Neural progenitor cell (in vitro differentiated cells): ENCODE measurements around the gene MANF. TPM values are rescaled to one million over a fixed set of nuclear protein-coding genes. Genes with fewer than 3 reads are reported as not detected.
"Not testable (repeated sequence)": the region's sequence is repeated elsewhere in the genome, so short reads cannot be mapped to it uniquely, and the experiment has no call there.

Source experiments
- DNase-seq: peaks from one replicate; pipeline ENCODE4 v3.0.0-alpha.2; 2016; ENCODE audit warnings: low spot score
- H2AFZ ChIP-seq: fragments of 200-600 bp; sonication (generic); replicated peaks from 2 replicates; pipeline ENCODE4 v1.6.1; 2016; ENCODE audit warnings: antibody characterized with exemption
- H3F3A ChIP-seq: fragments of 200-600 bp; sonication (generic); 2 replicates; pipeline ENCODE4 v1.6.1; 2016; ENCODE audit warnings: antibody characterized with exemption, low read depth
- H3K27ac ChIP-seq: fragments of 200-600 bp; sonication (generic); 2 replicates; pipeline ENCODE4 v1.5.1; 2016; ENCODE audit warnings: mild to moderate bottlenecking
- H3K27me3 ChIP-seq: fragments of 200-600 bp; sonication (generic); 2 replicates; pipeline ENCODE4 v1.6.1; 2016; ENCODE audit warnings: mild to moderate bottlenecking, moderate library complexity
- H3K36me3 ChIP-seq: fragments of 200-600 bp; sonication (generic); 2 replicates; pipeline ENCODE4 v1.5.1; 2016
- H3K4me1 ChIP-seq: fragments of 200-600 bp; sonication (generic); 2 replicates; pipeline ENCODE4 v1.6.1; 2016; ENCODE audit warnings: mixed run types
- H3K4me2 ChIP-seq: fragments of 200-600 bp; sonication (generic); 2 replicates; pipeline ENCODE4 v1.6.1; 2016
- H3K4me3 ChIP-seq: fragments of 200-600 bp; sonication (generic); 2 replicates; pipeline ENCODE4 v1.5.1; 2016
- H3K79me2 ChIP-seq: fragments of 200-600 bp; sonication (generic); 2 replicates; pipeline ENCODE4 v1.6.1; 2016; ENCODE audit warnings: low read depth
- H3K9ac ChIP-seq: fragments of 200-600 bp; sonication (generic); 2 replicates; pipeline ENCODE4 v1.6.1; 2016
- H3K9me3 ChIP-seq: fragments of 200-600 bp; sonication (generic); 2 replicates; pipeline ENCODE4 v1.5.1; 2016; ENCODE audit warnings: low read depth
- H4K20me1 ChIP-seq: fragments of 200-600 bp; sonication (generic); 2 replicates; pipeline ENCODE4 v1.6.1; 2016; ENCODE audit warnings: low read depth
- H3K27ac Mint-ChIP-seq: 3 replicates; pipeline ENCODE4 v1.8.0; 2021; ENCODE audit warnings: mixed read lengths
- H3K27me3 Mint-ChIP-seq: 2 replicates; pipeline ENCODE4 v1.8.0; 2022; ENCODE audit warnings: low read depth, mild to moderate bottlenecking, inconsistent platforms, moderate library complexity, mixed read lengths; ENCODE audit not compliant: insufficient read depth
- H3K36me3 Mint-ChIP-seq: 3 replicates; pipeline ENCODE4 v1.8.0; 2021; ENCODE audit warnings: mixed read lengths
- H3K4me1 Mint-ChIP-seq: 3 replicates; pipeline ENCODE4 v1.8.0; 2021; ENCODE audit warnings: mixed read lengths
- H3K4me3 Mint-ChIP-seq: 3 replicates; pipeline ENCODE4 v1.8.0; 2021; ENCODE audit warnings: mild to moderate bottlenecking, moderate library complexity, mixed read lengths
- H3K9me3 Mint-ChIP-seq: 3 replicates; pipeline ENCODE4 v1.8.0; 2020; ENCODE audit warnings: mixed read lengths
- CTCF ChIP-seq: fragments of 200-600 bp; sonication (generic); IDR thresholded peaks from 2 replicates; pipeline ENCODE4 v1.5.1; 2017; ENCODE audit warnings: antibody characterized with exemption, mild to moderate bottlenecking
- EZH2 ChIP-seq: fragments of 200-600 bp; sonication (generic); IDR thresholded peaks from 2 replicates; pipeline ENCODE4 v1.6.1; 2017; ENCODE audit warnings: antibody characterized with exemption, mild to moderate bottlenecking, moderate library complexity
- EZH2phosphoT487 ChIP-seq: fragments of 200-600 bp; sonication (generic); IDR thresholded peaks from 2 replicates; pipeline ENCODE4 v1.6.1; 2017; ENCODE audit warnings: antibody characterized with exemption
- total RNA-seq: library from RNA; depleted of rRNA; stranded (reverse); fragments of >200 nt; gene quantifications from 2 replicates; pipeline ENCODE4 v1.2.3, GENCODE V29; 2015; ENCODE audit warnings: low replicate concordance

Gene MANF
- total RNA-seq, 1 donor from 2014 or later, result 68.9 TPM

- Mint-ChIP-seq H3K4me3 (peak overlapping the region; percentile 99), H3K27me3 (peaks cover 8% of the 10 kb centered on the region), H3K27ac (no peak overlapping the region), H3K4me1 (peaks cover 40% of the 10 kb centered on the region), H3K9me3 (no peaks in the 10 kb centered on the region), H3K36me3 (peaks cover 21% of the 10 kb centered on the region)
- Histone ChIP-seq H3K36me3 (no peaks in the 10 kb centered on the region), H3K4me1 (peaks cover 22% of the 10 kb centered on the region), H3K4me3 (peak overlapping the region; percentile 79), H3K9me3 (no peaks in the 10 kb centered on the region), H3K4me2 (peak overlapping the region; percentile 85), H3F3A (peaks cover 60% of the 10 kb centered on the region), H2AFZ (no peak overlapping the region), H3K27ac (no peak overlapping the region), H3K79me2 (peaks cover 54% of the 10 kb centered on the region), H3K27me3 (no peaks in the 10 kb centered on the region), H4K20me1 (peaks cover 36% of the 10 kb centered on the region), H3K9ac (no peak overlapping the region)
- TF ChIP-seq EZH2, result no peak
- TF ChIP-seq CTCF, result no peak
- no peak for TF ChIP-seq EZH2phosphoT487
- no peak for DNase-seq
Observed at GRCh38 chr3:51386852-51387229, 1.8 kb downstream of the MANF start.

DNA sequence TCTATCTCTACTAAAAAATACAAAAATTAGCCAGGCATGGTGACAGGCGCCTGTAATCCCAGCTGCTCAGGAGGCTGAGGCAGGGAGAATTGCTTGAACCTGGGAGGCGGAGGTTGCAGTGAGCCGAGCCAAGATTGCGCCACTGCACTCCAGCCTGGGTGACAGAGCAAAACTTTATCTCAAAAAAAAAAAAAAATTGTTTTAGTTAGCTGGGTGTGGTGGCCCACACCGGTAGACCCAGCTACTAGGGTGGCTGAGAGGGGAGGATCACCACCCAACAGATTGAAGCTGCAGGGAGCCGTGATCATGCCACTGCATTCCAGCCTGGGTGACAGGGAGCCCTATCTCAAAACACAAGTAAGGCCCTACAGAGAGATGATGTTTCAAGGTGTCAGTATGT is 2.2 kb downstream of the MANF start:
- Histone ChIP-seq H3K4me1 (peaks cover 26% of the 10 kb centered on the region), H3K4me2 (peak overlapping the region; percentile 85), H4K20me1 (peaks cover 39% of the 10 kb centered on the region), H3F3A (peaks cover 60% of the 10 kb centered on the region), H3K79me2 (peaks cover 59% of the 10 kb centered on the region)
- H3K36me3 Mint-ChIP-seq, result peaks cover 20% of the 10 kb centered on the region
- not testable (repeated sequence) for H3K9ac ChIP-seq, H3K4me3 ChIP-seq, H3K9me3 Mint-ChIP-seq, H2AFZ ChIP-seq, H3K27ac ChIP-seq, H3K9me3 ChIP-seq, DNase-seq, H3K36me3 ChIP-seq, H3K27me3 Mint-ChIP-seq, H3K27me3 ChIP-seq, H3K27ac Mint-ChIP-seq
- H3K4me1 Mint-ChIP-seq, result peaks cover 40% of the 10 kb centered on the region
- peak overlapping the region; percentile 99 for H3K4me3 Mint-ChIP-seq

DNA sequence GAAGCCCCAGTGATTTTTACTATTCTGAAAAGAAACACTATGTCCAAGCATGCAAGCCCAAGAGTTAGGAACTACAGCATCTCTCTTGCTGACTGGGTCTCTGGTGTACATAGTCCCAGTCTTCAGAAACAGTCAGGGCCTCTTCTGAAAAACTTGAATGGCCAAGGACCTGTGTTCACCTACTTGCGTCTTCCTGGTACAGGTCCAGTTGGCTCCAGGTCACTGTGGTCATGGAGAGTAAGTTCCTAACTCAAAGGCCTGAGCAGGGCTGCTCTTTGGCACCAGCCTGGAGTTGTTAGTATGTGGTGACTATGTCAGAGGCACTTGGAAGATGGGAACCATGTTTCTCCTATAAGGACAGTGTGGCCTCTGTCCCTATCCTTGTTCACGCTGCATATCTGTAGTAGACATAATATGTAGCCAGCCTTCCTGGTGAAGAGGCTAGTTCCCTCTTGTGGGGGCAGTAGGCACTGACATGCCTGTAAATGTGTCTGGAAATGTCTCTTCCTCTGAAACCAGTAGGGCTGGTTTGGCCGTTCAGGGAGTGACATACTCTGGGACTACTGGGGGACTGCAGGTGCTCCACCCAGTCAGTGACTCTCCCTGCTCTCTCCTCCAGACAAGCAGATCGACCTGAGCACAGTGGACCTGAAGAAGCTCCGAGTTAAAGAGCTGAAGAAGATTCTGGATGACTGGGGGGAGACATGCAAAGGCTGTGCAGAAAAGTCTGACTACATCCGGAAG is 3.4 kb downstream of the MANF start:
- H3K4me1 Mint-ChIP-seq, result peaks cover 43% of the 10 kb centered on the region
- peaks cover 34% of the 10 kb centered on the region for H3K4me1 ChIP-seq
- peaks cover 6% of the 10 kb centered on the region for H3K9me3 Mint-ChIP-seq
- H3K4me3 ChIP-seq, result no peak overlapping the region
- H2AFZ ChIP-seq, result no peak overlapping the region
- peaks cover 10% of the 10 kb centered on the region for H3K27me3 Mint-ChIP-seq
- H3K27ac ChIP-seq, result no peak overlapping the region
- H4K20me1 ChIP-seq, result peaks cover 51% of the 10 kb centered on the region
- peaks cover 7% of the 10 kb centered on the region for H3K36me3 ChIP-seq
- DNase-seq, result no peak
- H3K36me3 Mint-ChIP-seq, result peaks cover 31% of the 10 kb centered on the region
- H3K4me3 Mint-ChIP-seq, result no peak overlapping the region
- peaks cover 60% of the 10 kb centered on the region for H3F3A ChIP-seq
- H3K9ac ChIP-seq, result no peak overlapping the region
- H3K9me3 ChIP-seq, result no peaks in the 10 kb centered on the region
- TF ChIP-seq EZH2phosphoT487, result no peak
- TF ChIP-seq CTCF, result peak; percentile 11
- TF ChIP-seq EZH2, result no peak
- no peaks in the 10 kb centered on the region for H3K27me3 ChIP-seq
- no peak overlapping the region for H3K4me2 ChIP-seq
- H3K27ac Mint-ChIP-seq, result no peak overlapping the region
- H3K79me2 ChIP-seq, result peaks cover 64% of the 10 kb centered on the region

DNA sequence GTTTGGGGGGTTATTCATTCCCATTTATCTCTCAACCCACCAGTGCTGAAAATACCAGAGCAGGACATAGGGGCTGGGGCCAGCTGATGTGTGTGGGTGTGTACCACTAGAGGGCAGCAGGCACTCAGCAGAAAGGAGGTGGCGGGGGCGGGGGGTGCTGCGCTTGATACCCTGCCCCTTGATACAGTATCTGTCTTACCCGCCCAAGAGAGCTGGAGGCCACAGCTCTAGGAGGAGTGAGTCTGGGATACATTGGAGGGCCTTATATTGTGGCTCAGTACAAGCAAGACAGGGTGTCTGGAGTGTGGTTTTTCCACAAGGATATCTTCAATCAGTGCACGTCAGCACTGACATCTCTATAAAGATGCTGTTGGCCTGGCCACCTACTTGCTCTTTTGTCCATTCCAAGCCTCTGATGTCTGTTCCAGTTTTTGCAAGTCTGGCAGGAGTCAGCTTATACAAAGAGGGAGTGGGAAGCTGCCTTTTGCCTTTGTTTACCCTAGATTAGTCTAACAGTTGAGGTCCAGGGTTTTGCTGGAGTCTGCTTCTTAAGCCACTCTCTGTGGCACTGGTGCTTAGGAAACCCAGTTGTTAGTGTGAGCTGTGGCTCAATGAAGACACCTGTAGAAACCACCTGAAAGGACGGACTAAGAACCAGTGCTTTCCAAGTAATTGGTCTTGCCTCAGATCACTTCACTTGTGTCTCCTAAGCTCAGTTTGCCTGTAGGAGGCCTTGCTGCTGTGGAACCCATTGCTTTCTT is 4.5 kb downstream of the MANF start:
- peak; percentile 81 for DNase-seq
- peaks cover 10% of the 10 kb centered on the region for H3K27me3 Mint-ChIP-seq
- Histone ChIP-seq H3K4me2 (no peak overlapping the region), H4K20me1 (peaks cover 62% of the 10 kb centered on the region), H3K79me2 (peaks cover 65% of the 10 kb centered on the region), H2AFZ (no peak overlapping the region), H3F3A (peaks cover 53% of the 10 kb centered on the region), H3K36me3 (peaks cover 14% of the 10 kb centered on the region), H3K4me3 (no peak overlapping the region), H3K27ac (no peak overlapping the region), H3K9ac (no peak overlapping the region), H3K4me1 (peaks cover 38% of the 10 kb centered on the region), H3K9me3 (no peaks in the 10 kb centered on the region), H3K27me3 (no peaks in the 10 kb centered on the region)
- peaks cover 45% of the 10 kb centered on the region for H3K4me1 Mint-ChIP-seq
- H3K27ac Mint-ChIP-seq, result no peak overlapping the region
- TF ChIP-seq CTCF (peak; percentile 85), EZH2 (no peak), EZH2phosphoT487 (no peak)
- H3K36me3 Mint-ChIP-seq, result peaks cover 41% of the 10 kb centered on the region
- peaks cover 12% of the 10 kb centered on the region for H3K9me3 Mint-ChIP-seq
- peak overlapping the region; percentile 7 for H3K4me3 Mint-ChIP-seq
